ENCODE data around the gene OGFOD3.

GRCh38 chr17:82440991-82441627 is 22.7 kb upstream of the OGFOD3 start:
- TF ChIP-seq CTCF (IDR thresholded peaks at IDR 0.05) = no peak
- no peak for TF ChIP-seq ZFX (IDR thresholded peaks at IDR 0.05; ENCODE audit: borderline replicate concordance)

All from 22Rv1 (cell line).